GM12873 (cell line): Measurements from ENCODE around the gene TJP2.

Experiments used
- TF ChIP-seq, protein P1 (sequence below): IDR thresholded peaks from 2 replicates; pipeline ENCODE4 v1.5.1; 2012; ENCODE audit warnings: low read depth, mild to moderate bottlenecking, moderate library complexity, low read length, control low read depth; ENCODE audit not compliant: insufficient read depth; ENCODE audit errors: missing control alignments

Gene TJP2

DNA sequence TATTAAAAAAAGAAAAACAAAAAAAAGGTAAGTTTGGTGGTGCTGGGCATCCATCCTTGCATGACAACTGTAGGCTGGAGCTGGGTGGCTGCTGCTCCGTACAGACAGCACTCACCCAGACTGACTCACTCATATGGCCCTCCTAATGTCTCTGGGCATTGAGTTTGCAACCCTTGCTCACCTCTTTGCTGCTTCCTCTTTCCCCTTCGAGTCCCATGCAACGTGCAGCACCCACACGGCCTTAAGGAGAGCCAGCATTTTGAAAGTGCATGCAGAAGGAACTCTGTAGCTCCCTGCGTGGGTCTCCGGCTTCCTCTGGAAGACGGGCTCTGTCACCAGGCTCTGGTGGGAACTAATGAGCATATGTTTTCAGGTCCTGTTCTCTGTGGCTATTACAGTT is 90.4 kb downstream of the TJP2 start:
- TF ChIP-seq, protein P1, sequence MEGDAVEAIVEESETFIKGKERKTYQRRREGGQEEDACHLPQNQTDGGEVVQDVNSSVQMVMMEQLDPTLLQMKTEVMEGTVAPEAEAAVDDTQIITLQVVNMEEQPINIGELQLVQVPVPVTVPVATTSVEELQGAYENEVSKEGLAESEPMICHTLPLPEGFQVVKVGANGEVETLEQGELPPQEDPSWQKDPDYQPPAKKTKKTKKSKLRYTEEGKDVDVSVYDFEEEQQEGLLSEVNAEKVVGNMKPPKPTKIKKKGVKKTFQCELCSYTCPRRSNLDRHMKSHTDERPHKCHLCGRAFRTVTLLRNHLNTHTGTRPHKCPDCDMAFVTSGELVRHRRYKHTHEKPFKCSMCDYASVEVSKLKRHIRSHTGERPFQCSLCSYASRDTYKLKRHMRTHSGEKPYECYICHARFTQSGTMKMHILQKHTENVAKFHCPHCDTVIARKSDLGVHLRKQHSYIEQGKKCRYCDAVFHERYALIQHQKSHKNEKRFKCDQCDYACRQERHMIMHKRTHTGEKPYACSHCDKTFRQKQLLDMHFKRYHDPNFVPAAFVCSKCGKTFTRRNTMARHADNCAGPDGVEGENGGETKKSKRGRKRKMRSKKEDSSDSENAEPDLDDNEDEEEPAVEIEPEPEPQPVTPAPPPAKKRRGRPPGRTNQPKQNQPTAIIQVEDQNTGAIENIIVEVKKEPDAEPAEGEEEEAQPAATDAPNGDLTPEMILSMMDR, result no peak

DNA sequence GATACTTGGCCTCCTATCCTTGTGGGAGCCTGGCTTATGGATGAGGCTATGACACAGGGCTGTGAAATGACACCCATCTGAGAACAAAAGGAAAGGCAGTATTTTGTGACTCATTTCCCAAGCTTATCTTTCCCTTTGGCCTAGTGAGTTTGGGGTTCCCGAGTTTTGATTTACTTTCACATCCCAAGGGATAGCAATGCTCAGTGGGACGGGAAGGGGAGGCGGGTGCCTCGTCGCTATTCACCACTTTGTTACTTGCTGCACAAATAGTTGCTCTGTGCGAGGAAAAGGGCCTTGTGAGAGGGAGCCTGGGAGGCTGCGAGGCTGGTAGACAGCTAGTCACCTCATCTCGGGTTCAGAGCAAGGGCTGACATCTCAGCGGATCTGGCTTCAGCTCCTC is 91.8 kb downstream of the TJP2 start:
- TF ChIP-seq, protein P1, result no peak

DNA sequence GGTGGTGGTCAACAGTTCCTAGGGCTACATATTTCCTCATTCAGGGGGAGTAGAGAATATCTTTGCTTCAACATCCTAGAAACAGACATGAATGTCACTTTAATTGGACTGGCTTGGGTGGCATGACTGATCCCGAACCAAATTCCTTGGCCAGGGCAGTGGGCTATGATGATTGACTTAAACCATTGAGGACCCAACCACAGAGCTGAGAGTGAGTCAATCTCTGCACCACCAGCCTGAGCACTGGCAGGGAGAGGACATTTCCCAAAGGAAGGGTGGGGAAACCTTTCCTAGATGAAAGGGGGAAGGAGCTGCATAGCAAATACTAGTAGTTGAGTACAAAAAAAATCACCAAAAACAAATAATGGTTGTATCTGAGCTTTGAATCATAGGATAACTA is 98.1 kb downstream of the TJP2 start:
- TF ChIP-seq, protein P1, result no peak

DNA sequence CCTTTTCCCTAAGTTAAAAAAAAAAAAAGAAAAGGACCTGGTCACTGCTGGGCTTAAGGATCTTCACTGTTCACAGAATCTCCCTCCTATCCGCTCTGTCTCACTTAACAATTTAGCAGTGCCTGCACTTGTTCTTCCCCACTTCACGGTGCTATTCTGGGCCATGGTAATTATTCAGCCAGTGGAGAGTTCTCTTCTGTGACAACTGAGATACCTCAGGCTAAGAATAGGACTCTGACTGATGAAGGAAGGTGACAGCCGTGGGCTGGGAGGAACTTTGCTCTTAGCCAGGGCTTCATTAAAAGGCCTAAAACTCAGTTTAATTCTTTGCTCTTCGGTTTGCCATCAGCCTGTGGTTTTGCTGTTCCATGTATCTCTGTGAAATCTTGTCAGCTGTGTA is 99.1 kb downstream of the TJP2 start:
- TF ChIP-seq, protein P1, result no peak

DNA sequence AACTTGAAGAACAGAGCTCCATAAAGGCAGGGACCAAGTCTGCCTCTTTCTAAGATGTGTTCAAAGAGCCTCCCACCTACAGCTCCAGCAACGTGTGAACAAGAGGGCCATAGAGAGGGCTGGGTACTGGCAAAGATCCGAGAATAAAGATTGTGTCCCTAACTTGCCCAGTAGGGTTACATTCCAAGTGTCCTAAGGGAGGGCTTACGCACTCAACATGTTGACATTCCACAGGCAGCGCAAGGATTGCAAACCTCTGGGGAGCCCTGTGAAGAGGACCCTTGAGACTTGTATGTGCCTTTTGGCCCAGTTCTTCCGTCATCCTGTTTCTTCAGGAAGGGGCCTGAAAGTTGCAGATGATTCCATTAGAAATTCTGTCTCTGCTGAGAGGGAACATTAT is 102.7 kb downstream of the TJP2 start:
- TF ChIP-seq, protein P1, result no peak

DNA sequence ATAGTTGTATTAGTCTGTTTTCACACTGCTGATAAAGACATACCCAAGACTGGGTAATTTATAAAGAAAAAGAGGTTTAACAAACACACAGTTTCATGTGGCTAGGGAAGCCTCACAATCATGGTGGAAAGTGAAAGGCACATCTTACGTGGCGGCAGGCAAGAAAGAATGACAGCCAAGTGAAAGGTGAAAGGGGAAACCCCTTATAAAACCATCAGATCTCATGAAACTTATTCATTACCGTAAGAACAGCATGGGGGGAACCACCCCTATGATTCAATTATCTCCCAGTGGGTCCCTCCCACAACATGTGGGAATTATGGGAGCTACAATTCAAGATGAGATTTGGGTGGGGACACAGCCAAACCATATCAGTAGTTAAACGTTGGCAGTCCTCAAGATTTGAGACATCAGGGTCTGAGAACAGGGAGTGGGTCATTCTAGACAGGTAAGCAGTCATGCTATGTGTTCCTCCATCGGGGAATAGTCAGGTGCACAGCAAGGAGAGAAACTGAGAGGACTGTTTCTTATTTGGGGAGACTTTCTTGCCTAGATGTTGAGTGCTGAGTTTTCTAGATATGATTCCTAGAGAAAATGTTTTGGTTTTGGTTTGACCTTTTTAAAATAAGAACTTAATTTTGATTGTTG is 105.1 kb downstream of the TJP2 start:
- TF ChIP-seq, protein P1, result no peak

DNA sequence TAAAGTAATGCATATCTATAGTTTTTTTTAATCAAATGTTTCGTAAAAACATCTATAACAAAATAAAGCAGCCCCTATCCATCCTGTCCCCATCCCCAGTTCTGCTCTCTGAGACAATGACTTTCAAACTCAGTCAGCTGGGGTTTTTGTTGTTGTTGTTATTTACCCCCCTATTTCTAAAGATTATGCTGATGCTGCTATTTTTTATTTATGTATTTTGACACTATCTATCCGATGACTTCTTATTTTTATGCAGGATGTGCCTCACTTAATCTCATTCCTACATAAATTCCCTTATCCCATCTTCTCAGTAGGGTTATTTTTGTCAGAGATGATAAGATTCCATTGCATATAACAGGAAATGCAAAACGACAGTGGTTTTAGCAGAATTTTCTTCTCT is 105.7 kb downstream of the TJP2 start:
- TF ChIP-seq, protein P1, result no peak

DNA sequence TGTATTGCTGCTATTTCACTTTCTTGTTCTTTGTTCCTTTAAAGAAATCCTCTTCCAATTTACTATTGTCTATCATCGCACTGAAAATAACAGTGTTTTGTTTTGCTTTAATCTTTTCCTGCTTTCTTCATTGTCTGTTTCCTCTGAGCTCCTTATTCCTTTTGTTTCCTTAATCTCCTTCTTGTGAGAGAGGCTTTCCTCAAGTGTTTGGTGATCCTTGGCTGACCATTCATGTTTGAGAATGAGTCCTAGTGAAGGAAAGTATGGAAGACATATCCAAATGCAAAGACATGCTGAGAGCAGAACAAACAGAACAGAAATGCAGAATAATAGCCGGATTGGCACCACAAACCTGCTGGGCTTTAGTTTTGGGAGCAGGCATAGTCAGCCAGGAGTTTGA is 108.9 kb downstream of the TJP2 start:
- TF ChIP-seq, protein P1, result no peak
